SK-N-SH (cell line): ENCODE results near the gene FGF7.

Source experiments
- CTCF ChIP-seq: fragments of 200-600 bp; sonication (generic); IDR thresholded peaks from 2 replicates; pipeline ENCODE4 v1.6.1; 2017; ENCODE audit warnings: antibody characterized with exemption, mild to moderate bottlenecking, moderate library complexity
- EP300 ChIP-seq, 2 experiments: IDR thresholded peaks; 2 replicates each; pipeline versions ENCODE4 v1.4.0 to v1.6.1; 2012; ENCODE audit warnings: borderline replicate concordance in 1 of 2, low read depth in 1 of 2, low read length in 1 of 2
- EZH2phosphoT487 ChIP-seq: fragments of 200-600 bp; sonication (generic); IDR thresholded peaks from 2 replicates; pipeline ENCODE4 v1.6.1; 2017; ENCODE audit warnings: low read depth, mixed run types, mild to moderate bottlenecking, antibody characterized with exemption, moderate library complexity, borderline replicate concordance
- FOXM1 ChIP-seq: IDR thresholded peaks from 2 replicates; pipeline ENCODE4 v1.4.0; 2012; ENCODE audit warnings: low read depth, mild to moderate bottlenecking
- GABPA ChIP-seq: IDR thresholded peaks from 2 replicates; pipeline ENCODE4 v1.4.0; 2012; ENCODE audit warnings: low read depth, mild to moderate bottlenecking
- MAX ChIP-seq: IDR thresholded peaks from 2 replicates; pipeline ENCODE4 v1.4.0; 2012; ENCODE audit warnings: low read depth
- RAD21 ChIP-seq: IDR thresholded peaks from 2 replicates; pipeline ENCODE4 v1.6.1; 2012; ENCODE audit warnings: mild to moderate bottlenecking, low read length
- REST ChIP-seq: IDR thresholded peaks from 2 replicates; pipeline ENCODE4 v1.6.1; 2012; ENCODE audit warnings: mild to moderate bottlenecking, low read depth, low read length, moderate library complexity
- RFX5 ChIP-seq: IDR thresholded peaks from 2 replicates; pipeline ENCODE4 v1.6.1; 2012; ENCODE audit warnings: mild to moderate bottlenecking, improper control_type of control experiment, low read length
- SMC3 ChIP-seq: IDR thresholded peaks from 2 replicates; pipeline ENCODE4 v1.6.1; 2012; ENCODE audit warnings: low read depth, low read length, improper control_type of control experiment
- USF2 ChIP-seq: fragments of 150-350 bp; IDR thresholded peaks from 2 replicates; pipeline ENCODE4 v1.6.1; 2017; ENCODE audit warnings: antibody characterized with exemption, low read length, low read depth, borderline replicate concordance
- YY1 ChIP-seq: IDR thresholded peaks from 2 replicates; pipeline ENCODE4 v1.4.0; 2012; ENCODE audit warnings: low read depth, mild to moderate bottlenecking

GRCh38 chr15:49468481-49468839 lies 45.4 kb downstream of the FGF7 start:
- no peak for TF ChIP-seq CTCF
- TF ChIP-seq EZH2phosphoT487: no peak
- TF ChIP-seq EP300 (IDR thresholded peaks at IDR 0.05; ENCODE audit: borderline replicate concordance in 1 of 2, low read depth in 1 of 2, low read length in 1 of 2): peak in 1 of 2 experiments; percentile 95; a peak in 1 of 4 replicates
- TF ChIP-seq MAX: no peak
- TF ChIP-seq USF2: no peak
- TF ChIP-seq GABPA: no peak
- TF ChIP-seq REST: no peak
- TF ChIP-seq YY1: no peak
- TF ChIP-seq RFX5: no peak
- TF ChIP-seq FOXM1: no peak
- TF ChIP-seq SMC3: no peak
- TF ChIP-seq RAD21: 0 out of 2 replicates have a peak, but pooled peaks have one; percentile 28
